Head of caudate nucleus (tissue), 42 donors: ENCODE data around the gene RNF17.
A peak's percentile ranks its signal among the peaks of the same experiment; 100 is the strongest.

Source experiments
- DNase-seq, 42 donors: peaks; one replicate each; pipeline versions ENCODE4 v3.0.0 to v3.0.0-alpha.2; 2020 to 2021; ENCODE audit warnings: mixed read lengths in 7 of 42
- intact Hi-C: fragments of 100-400 bp; cut with DNase I; formaldehyde crosslinking; loops from one replicate; pipeline ENCODE4 v1.15.0; 2022

Gene RNF17

DNA sequence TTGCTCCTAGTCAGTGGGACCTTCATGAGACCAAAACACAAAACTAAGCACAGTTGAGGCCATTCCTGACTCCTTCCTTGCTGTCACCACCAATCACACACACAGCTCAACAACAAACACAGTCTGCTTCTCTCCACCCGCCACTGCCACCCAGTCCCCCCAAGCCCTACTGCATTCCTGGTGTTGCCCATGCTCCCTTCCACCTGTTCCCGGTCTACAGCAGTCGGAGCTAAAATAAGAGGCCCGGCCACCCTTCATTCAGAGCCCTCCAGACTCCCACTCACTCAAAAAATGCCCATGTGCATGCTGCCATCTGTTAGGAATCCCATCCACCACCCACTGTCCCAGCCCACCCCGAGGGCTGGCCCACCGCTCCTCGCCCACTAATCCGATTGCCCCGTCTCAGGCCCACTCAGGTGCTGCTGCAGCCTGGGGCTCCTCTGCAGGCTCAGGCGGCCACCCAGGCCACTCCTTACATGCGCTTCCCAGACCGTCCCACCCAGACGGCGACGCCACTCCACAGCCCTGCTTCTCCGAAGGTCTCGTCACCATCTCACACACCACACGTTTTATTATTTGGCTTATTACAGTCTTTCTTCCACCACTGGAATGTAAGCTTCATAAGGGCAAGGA is 127.6 kb downstream of the RNF17 start:
- no peak for DNase-seq
- intact Hi-C loops, result no loop called here

DNA sequence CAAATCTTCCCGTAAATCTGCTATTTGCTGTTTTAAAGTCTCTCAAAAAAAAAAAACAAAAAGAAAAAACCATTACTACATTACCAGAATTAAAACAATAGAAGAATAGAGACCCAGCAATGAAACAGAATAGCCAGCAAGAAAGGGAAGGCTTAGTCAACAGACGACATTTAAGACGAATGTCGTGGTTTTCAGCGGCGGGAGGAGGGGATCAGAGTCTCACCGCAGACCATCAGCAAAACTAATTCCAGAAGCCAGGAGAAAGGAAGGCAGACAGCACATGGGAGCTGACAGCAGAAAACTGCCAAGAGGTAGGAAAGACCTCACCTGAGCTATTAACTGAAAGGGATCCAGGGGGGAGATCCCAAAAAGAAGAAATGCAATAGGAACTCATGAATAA is 128.9 kb downstream of the RNF17 start:
- DNase-seq, result no peak
- intact Hi-C loops, result no loop called here

DNA sequence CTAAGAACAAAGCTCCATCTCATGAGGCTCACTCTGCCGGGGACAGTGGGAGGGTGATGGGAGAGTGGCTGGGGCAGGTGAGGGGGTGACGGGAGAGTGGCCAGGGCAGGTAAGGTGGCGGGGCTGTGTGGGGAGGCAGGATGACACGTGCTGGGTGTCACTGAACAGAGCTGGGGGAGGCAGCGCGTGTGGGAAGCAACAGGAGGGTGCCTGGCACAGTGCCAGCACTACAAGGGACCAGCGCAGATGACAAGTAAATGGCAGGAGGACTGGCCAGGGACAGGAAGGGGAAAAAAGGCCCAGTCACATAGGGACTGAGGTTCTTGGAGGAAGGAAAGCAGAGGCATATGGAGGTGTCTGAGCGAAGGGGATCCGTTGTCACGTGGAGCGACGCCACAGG is 129.9 kb downstream of the RNF17 start:
- intact Hi-C loops, result no loop called here

DNA sequence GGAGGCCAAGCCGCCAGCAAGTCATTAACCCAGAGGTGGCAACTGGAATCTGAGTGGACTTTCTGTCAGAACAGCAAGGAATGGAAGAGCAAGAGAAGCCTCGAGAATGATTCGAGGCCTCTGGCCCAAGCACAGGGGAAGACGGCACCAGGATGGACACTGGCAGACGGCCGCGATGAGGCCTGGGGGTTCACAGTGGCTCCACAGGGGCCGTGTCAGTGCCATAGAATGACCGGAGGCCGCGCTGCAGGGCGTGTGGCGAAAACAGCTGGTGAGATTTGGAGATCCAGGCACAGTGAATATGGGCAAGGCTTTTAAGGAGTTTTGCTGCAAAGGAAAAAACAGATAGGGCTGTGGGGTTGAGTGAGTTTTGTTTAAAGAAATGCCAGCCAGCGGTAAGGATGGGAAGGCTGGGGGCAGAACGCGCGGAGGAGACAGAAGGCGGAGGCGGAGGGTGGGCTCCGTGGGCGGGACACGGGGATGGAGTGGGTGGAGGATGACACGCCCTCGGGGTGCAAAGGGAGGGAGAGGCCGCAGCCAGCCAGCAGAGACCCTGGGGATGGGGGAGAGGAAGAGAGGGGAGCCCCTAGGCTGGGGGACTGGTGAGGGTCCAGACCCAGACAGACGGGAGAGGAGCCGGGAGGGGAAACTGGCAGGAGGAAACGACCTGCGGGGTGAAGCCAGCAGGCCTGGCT is 130.5 kb downstream of the RNF17 start:
- DNase-seq, result no peak
- intact Hi-C loops, result no loop called here

More for the DNA sequence above, 129.9 kb downstream of the RNF17 start:
- no peak for DNase-seq

DNA sequence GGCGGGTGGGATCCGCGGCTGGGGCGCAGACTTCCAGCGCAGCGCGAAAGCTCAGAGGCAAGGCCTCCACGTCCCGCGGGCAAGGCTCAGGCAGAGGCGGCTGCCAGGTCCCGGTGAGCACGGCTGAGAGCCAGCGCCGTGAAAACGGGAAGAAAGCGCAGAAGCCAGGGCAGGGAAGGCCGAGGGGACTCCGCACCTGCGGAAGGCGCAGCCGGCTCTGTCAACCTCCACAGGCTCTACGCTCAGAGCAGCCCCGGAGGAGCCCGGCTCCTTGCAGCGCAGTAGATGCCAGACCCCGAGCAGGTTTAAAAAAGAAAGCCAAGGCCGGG is 131.0 kb downstream of the RNF17 start:
- intact Hi-C loops, result no loop called here
- no peak for DNase-seq

DNA sequence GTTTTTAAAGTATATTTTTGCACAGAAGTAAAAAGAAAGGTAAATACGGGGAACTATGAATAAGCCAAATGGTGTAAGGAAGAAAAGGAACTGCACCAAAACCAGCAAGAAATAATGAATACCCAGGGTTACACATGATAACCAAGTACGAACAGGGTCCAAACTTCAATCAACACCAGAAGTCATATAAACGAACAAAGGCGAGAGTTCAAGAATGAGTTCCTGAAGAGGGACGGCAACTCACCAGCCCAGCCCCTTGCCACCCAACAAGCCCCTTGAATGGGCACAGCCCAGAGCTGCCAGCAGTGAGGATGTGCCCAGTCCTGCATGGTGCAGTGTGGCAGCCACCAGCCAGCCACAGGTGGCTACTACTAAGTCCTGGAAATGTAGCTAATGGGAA is 132.1 kb downstream of the RNF17 start:
- intact Hi-C loops, result no loop called here
- no peak for DNase-seq

DNA sequence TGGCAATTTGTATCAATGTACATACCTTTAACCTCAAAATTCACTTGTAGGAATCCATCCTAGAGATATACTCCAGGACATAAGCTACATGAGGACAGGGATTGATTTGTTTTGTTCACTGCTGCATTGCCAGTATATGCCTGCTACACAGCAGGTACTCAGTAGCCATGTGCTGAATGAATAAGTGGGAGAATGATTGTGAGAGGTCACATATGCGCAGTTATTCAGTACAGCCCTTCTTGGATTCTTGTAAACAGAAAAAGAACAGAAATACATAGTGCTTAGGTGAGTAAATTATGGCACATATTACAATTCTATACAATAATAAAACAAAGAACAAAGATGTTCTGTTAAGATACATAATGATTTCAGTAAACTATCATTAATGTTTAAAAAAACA is 133.3 kb downstream of the RNF17 start:
- intact Hi-C loops, result no loop called here
- no peak for DNase-seq

DNA sequence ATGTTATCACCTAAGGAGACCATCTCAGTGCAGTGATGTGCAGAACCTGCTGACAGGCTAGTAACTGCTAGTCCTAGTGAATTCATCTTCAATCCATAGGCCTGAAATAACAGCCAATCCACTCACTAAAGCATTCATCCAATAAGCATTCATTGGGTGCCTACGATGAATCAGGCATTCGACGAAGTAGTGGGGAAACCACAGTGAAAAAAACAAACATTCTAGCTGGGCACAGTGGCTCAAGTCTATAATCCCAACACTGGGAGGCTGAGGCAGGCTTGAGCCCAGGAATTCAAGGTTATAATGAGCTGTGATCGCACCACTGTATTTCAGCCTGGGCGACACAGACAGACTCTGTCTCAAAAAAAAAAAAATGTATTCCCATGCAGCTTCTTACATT is 135.6 kb downstream of the RNF17 start:
- no peak for DNase-seq
- intact Hi-C loops, result no loop called here

DNA sequence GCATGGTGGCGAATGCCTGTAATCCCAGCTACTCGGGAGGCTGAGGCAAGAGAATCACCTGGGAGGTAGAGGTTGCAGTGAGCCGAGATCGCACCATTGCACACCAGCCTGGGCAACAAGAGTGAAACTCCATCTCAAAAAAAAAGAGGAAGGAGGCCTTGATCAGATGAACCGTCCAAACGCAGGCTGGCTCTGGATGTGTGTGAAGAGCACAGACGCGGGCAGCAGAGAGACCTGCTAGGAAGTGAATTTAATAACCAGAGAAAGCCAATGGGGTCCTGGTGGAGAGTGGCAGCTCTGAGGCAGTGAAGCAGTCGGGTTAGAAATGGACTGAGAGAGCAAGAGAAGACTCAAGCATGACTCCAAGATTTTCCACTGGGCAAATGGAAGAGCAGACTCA is 136.5 kb downstream of the RNF17 start:
- intact Hi-C loops, result no loop called here
- DNase-seq, result no peak

DNA sequence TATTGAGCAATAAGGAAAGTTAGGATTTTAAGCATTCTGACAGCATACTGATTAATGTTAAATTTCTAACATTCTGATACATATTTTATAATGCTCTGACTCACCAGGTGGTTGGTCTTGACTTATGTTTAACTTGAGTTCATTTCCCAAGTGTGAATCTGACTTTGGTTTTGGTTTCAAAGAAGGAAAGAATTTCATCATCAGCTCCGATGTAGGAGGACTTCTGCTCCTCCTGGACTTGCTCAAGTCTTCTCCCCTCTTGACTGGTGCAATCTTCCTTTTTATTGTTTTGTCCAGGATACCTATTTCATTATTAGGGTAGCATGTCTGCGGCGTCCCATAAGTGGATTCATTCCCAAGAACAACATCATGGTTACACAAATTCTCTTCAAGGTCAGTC is 141.3 kb downstream of the RNF17 start:
- intact Hi-C loops, result no loop called here
- DNase-seq, result no peak

DNA sequence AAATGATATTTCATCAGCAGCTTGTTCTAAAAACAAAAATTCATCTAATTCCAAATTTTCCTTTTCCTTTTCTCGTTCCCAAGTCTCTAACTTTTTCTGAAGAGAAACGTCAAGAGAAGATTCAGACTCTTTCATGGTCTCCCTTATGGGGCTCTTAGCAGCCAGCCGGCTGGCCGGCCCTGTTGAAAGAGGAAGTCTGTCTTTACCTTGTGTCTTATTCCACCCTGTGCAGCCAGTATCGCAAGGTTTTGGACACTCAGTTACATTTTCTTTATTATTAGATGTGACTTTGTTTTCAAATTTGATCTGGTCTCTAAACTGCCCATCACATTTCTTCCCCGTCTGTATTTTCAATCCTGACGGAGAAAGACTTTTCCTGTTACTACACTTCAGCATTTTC is 142.3 kb downstream of the RNF17 start:
- intact Hi-C loops, result no loop called here

DNA sequence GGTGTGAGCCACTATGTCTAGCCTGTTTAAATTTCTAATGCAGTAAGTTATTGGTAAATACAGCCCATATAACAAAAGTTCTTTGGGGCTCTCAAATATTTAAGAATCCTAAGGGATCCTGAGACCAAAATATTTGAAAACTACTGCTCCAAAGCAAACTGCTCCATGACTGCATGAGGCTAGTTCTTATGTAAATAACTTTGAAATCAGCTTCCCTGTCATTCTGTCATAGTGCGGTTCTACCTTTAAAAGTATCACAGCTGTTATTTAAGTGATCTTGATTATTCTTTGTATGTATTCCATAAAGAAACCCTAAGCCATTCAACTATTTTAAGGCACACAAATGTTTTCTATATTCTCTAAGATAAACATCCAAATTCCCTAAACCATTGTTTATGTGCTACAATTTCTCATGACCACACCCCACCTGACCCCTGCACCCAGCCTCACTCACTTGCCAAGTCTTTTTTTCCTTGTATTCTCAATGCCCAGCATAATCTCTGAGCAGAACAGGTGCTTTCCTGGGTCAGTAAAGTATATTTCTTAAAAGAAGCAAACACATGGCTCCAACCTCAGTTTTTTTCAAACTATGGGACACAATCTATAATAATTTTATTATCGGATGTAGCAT is 146.6 kb downstream of the RNF17 start:
- intact Hi-C loops, result no loop called here
- DNase-seq, result no peak

More for the DNA sequence above, 142.3 kb downstream of the RNF17 start:
- DNase-seq, result no peak

DNA sequence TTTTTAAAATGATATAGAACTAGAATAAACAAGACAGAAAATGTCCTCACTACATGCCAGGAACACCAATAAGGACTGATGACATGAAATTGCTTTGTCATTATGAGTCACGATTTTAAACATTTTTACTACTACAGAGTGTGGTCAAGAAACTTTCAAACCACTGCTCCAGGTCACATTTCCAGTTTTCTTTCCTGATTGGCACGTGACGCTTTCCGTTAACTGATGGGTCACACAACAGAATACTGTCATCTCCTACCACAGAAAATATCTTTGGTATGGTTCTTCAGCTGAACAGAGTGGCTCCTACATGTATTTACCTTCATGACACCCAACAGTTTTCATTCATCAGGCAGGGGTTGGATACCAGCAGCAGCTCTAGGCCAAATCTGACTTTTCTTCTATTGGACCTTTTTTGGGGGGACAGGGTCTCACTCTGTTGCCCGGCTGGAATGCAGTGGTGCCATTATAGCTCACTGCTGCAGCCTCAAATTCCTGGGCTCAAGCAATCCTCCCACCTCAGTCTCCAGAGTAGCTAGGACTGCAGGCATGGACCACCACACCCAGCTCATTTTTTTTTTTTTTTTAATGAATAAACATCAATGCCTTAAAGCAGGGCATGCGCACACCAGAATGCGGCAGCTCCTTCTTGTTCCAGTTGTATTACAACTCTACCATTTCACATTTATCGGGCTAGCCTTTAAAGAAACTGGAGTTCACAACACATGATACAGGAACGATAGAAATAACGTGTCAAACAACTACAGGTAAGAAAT is 147.4 kb downstream of the RNF17 start:
- DNase-seq, result no peak
- intact Hi-C loops, result no loop called here

DNA sequence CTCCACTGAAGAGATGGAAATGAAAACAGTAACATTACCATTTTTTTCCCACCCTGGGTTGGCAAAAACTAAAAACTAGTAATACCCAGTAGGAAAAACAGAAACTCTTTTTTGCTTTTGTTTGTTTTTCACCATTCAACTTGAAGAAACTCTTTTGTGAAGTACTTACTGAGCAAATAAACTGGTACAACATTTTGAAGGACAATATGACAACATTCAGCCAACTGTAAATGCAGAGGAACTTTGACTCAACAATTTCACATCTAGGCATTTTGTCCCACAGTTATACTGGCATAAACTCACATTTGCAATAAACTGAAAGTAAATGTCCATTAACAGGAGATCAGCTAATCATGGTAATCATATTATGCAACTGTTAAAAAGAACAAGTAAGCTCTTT is 152.5 kb downstream of the RNF17 start:
- no peak for DNase-seq
- intact Hi-C loops, result no loop called here

DNA sequence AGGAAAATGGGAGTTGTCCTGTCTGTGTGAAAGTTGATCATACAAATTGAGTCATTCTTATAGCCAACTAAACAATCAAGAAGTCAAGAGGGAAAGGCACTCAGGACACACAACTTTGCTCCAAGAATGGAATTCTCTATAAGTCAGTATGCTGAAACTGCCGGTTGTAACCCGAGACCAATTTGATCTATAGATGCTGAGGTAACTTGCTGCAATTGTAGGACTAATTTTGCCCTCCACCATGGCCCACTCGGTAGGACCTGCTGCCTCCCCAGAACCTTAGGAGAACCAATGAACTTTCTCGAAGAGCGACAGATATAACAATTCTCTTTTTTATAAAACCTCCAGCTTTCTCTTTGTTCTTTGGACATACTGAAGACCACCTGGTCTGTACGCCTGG is 157.0 kb downstream of the RNF17 start:
- no peak for DNase-seq
- intact Hi-C loops, result no loop called here

DNA sequence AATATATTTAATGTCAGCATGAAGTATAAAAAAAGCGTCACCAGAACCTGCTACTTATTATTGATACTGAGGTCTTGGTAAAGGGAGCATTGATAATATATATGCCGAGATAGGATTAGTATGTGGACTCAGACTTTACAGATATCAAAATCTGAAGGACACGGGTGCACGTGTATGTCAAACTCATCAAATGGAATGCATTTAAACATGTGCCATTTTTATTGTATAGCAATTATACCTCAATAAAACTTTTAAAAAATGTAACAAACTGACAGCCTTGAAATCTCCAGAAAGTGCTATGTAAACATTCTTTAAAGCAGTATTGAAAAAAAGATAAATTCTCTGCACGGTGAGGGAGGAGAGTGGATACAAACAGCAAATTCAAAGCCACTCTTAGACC is 157.9 kb downstream of the RNF17 start:
- intact Hi-C loops, result no loop called here

DNA sequence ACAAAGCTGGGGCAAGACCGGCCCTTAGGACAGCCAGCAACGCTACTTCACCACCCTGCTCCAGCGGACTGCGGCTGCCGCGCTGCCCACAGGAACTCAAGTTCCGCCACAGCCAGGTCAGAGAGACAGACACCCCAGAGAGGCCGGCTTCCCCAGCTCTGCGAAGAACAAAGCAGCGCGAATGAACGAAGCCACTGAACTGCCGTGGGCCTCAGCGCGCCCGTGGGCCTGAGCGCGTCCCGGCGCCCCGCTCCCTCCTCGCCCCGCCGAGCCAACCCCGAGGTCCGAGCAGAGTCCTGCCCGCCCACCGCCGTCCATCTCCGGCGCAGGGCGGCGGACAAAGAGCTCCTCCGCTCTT is 158.4 kb downstream of the RNF17 start:
- DNase-seq, result peak in 12 of 42 donors; percentile 2 to 52 (median 10)
- intact Hi-C loops, result no loop called here

More for the DNA sequence above, 157.9 kb downstream of the RNF17 start:
- DNase-seq, result no peak

DNA sequence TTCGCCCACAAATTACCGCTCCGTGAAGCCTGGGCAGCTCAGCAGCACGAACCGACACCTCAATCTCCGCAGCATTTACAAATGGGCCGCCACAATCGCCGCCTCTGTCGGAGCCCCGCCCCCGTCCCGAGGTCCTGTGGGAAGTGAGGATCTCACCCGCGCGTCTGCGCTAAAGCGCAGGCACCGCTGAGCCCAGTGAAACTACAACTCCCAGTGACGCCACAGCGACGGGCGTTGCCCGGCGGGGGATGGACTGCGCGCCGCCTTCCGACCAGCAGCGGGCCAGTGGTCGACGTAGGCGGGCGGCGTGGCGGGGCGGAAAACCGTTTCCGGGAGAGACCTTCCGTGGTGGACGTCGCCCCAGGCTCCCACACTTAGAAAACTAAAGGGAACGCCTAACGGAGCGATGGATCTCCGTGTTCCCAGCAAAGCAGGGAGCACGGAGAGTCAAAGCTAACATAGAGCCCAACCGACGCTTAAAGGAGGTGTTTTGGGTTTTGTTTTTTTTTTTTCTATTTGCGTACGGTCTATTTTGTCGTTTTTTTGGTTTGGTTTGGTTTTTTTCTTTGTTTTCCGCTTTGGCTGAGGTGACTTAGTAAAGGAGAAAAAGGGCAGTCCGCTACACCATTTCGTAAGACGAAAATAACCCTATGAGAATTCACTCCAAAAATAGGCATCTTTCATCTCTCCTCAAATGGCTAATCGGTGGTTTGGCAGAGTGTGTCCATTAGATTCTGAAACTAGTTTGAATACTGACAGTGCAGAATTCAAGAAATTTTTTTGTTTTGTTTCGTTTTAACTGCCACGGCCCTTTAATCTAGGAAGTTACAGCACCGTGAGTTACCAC is 159.0 kb downstream of the RNF17 start:
- peak; percentile 92 to 99 (median 98) for DNase-seq
- intact Hi-C loops, result no loop called here
